ACC112 (cell line): ENCODE measurements around the gene AKT3.

Source experiments
- H2AFZ ChIP-seq: fragments of 200-600 bp; sonication (generic); one replicate; pipeline ENCODE4 v1.6.0; 2017; ENCODE audit warnings: antibody characterized with exemption, low read length; ENCODE audit not compliant: unreplicated experiment
- H3K27ac ChIP-seq: fragments of 200-600 bp; sonication (generic); 2 replicates; pipeline ENCODE4 v1.5.1; 2014; ENCODE audit warnings: low read depth, mild to moderate bottlenecking, antibody characterized with exemption, low read length, moderate library complexity
- H3K27me3 ChIP-seq: fragments of 200-600 bp; sonication (generic); 2 replicates; pipeline ENCODE4 v1.6.1; 2014; ENCODE audit warnings: mild to moderate bottlenecking, antibody characterized with exemption, low read length, moderate library complexity, mixed read lengths; ENCODE audit not compliant: insufficient read depth
- H3K36me3 ChIP-seq: fragments of 200-600 bp; sonication (generic); 2 replicates; pipeline ENCODE4 v1.6.1; 2016; ENCODE audit warnings: mild to moderate bottlenecking, antibody characterized with exemption, low read length, moderate library complexity, mixed read lengths; ENCODE audit not compliant: insufficient read depth
- H3K4me1 ChIP-seq: fragments of 200-600 bp; sonication (generic); one replicate; pipeline ENCODE4 v1.6.1; 2016; ENCODE audit warnings: low read length, mixed read lengths; ENCODE audit not compliant: insufficient read depth, unreplicated experiment, control insufficient read depth
- H3K4me3 ChIP-seq: fragments of 200-600 bp; sonication (generic); 2 replicates; pipeline ENCODE4 v1.5.1; 2014; ENCODE audit warnings: mild to moderate bottlenecking, low read depth, low read length
- H3K79me2 ChIP-seq: fragments of 200-600 bp; sonication (generic); one replicate; pipeline ENCODE4 v1.6.0; 2016; ENCODE audit warnings: low read length; ENCODE audit not compliant: control insufficient read depth, unreplicated experiment, insufficient read depth

AKT3 gene

DNA sequence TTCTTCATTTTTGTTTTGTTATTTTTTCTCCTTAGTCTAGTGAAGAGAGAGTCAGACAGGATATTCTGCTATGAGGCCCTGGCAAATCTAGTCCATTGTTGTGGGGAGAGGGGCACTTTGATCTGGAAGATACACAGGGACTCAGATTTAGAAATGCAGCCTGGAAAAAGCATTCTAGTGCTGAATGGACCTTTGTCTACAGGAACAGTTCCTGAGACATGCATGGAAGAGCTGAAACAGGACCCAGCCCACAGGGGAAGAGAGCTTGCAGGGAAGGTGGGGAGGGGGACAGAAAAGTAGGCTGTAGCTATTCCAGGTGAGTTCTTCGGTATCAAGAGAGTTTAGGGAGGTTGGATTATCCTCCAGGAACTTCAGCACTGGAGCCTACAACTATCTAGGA is 98.5 kb downstream of the AKT3 start:
- no peak overlapping the region for H3K27ac ChIP-seq
- peaks cover 26% of the 10 kb centered on the region for H3K79me2 ChIP-seq
- H2AFZ ChIP-seq, result no peak overlapping the region
- H3K27me3 ChIP-seq, result no peaks in the 10 kb centered on the region
- no peak overlapping the region for H3K4me3 ChIP-seq
- H3K36me3 ChIP-seq, result no peaks in the 10 kb centered on the region
- peaks cover 10% of the 10 kb centered on the region for H3K4me1 ChIP-seq

DNA sequence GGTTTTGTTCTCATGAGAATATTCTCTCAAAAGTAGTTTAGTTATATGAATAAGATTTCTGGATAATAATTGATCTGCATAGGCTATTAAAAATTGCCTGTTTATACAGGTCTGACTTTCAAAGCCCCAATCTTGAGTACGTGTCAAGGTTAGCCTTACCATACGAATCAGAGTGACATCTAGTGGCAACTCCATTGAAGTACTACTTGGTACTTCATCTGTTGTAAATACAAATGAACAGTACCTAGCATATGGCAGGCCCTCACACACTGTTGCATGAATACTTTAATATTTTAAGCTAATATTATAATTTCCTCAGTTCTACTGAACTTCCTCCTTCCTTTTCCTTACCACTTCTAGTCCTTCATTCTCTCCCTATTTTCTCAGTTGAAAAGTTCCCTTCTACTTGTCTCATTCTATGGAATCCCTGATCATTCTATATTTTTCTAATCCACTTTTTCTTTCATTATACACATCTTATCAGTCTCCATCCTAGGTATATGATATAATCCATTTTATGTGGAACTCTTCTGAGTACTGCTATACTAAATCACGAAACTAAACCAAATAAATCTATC is 101.2 kb downstream of the AKT3 start:
- Histone ChIP-seq H3K27me3 (no peaks in the 10 kb centered on the region), H3K4me3 (no peak overlapping the region), H3K4me1 (peaks cover 20% of the 10 kb centered on the region), H3K36me3 (peaks cover 4% of the 10 kb centered on the region), H2AFZ (no peak overlapping the region), H3K79me2 (peaks cover 16% of the 10 kb centered on the region), H3K27ac (no peak overlapping the region)

DNA sequence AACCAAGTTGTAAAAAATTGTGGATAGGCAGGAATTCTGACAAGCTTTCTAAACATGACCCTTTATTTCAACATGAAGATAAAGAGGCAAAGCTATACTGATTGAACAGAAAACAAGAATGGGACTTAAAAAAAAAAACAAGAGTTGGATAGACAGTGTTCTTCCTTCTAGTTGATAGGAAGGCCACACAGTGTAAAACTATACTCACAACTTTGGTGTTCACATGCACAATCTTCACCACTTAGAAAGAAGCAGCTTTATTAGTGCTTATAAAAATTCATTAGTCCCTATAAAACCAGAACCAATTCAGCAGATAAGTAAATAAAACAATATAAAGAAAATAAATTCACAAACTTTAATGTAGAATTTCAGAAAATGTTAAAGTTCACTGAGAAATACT is 101.8 kb downstream of the AKT3 start:
- Histone ChIP-seq H3K4me1 (peaks cover 25% of the 10 kb centered on the region), H2AFZ (no peak overlapping the region), H3K4me3 (no peak overlapping the region), H3K79me2 (peaks cover 19% of the 10 kb centered on the region), H3K36me3 (peaks cover 8% of the 10 kb centered on the region), H3K27ac (no peak overlapping the region), H3K27me3 (no peaks in the 10 kb centered on the region)

DNA sequence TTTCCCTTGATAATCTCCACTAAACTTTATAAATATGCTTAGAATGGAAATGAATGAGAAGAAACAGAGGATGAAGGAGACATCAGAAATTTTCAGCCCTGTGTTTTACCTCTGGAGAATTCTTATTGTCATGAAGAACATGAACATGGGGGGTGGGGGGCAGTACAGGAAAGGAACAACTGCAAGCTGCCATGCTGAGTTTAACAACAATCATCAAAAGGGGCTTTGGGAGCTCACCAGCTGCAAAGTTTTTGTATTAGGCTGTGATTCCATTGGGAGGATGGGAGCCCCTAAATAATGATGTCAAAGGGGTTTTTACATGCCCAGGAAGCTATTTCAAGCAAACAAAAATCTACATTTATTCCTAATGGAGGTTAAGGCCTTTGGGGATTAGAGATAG is 103.3 kb downstream of the AKT3 start:
- Histone ChIP-seq H2AFZ (no peak overlapping the region), H3K27ac (no peak overlapping the region), H3K4me1 (peaks cover 29% of the 10 kb centered on the region), H3K4me3 (no peak overlapping the region), H3K36me3 (peaks cover 11% of the 10 kb centered on the region), H3K79me2 (peaks cover 13% of the 10 kb centered on the region), H3K27me3 (no peaks in the 10 kb centered on the region)

DNA sequence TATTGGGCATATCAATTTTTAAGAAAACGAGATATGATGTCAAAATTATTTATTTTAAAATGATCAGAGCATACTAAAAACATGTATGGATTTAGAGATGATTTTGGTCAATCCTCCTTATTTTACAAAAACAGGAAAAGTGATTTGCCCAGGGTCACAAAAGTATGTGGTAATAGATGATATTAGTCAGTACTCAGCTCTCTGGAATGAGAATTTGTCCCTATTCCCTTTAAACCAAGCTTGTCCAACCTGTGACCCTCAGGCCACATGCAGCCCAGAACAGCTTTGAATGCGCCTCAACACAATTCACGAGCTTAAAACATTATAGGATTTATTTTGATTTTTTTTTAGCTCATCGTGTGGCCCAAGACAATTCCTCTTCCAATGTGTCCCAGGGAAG is 104.7 kb downstream of the AKT3 start:
- H3K4me3 ChIP-seq, result no peak overlapping the region
- no peaks in the 10 kb centered on the region for H3K27me3 ChIP-seq
- H3K4me1 ChIP-seq, result peaks cover 32% of the 10 kb centered on the region
- no peak overlapping the region; the same call in 1 of the 2 replicates for H3K27ac ChIP-seq
- H3K79me2 ChIP-seq, result peaks cover 10% of the 10 kb centered on the region
- H3K36me3 ChIP-seq, result peaks cover 11% of the 10 kb centered on the region
- H2AFZ ChIP-seq, result no peak overlapping the region

DNA sequence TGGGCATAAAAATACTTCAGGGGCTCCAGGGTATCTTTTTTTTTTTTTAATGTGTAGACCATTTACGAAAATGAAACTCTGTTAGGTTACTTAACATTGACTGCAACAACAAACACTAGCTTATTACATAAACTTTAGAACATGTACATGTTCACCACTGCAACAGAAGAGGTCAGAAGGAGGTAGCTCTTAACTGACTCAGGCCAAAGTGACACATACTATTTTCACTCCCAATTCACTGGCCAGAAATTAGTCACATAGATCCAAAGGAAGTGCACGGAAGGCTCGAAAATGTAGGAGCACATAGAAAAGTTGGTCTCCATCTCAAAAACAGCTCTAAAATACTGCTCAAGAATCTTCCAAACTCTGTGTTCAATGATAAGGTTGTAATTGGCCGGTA is 107.2 kb downstream of the AKT3 start:
- peaks cover 42% of the 10 kb centered on the region for H3K4me1 ChIP-seq
- H3K79me2 ChIP-seq, result peaks cover 7% of the 10 kb centered on the region
- H3K27me3 ChIP-seq, result no peaks in the 10 kb centered on the region
- no peak overlapping the region for H2AFZ ChIP-seq
- H3K4me3 ChIP-seq, result peak overlapping the region; percentile 31
- H3K27ac ChIP-seq, result peak overlapping the region; percentile 82
- peaks cover 11% of the 10 kb centered on the region for H3K36me3 ChIP-seq

DNA sequence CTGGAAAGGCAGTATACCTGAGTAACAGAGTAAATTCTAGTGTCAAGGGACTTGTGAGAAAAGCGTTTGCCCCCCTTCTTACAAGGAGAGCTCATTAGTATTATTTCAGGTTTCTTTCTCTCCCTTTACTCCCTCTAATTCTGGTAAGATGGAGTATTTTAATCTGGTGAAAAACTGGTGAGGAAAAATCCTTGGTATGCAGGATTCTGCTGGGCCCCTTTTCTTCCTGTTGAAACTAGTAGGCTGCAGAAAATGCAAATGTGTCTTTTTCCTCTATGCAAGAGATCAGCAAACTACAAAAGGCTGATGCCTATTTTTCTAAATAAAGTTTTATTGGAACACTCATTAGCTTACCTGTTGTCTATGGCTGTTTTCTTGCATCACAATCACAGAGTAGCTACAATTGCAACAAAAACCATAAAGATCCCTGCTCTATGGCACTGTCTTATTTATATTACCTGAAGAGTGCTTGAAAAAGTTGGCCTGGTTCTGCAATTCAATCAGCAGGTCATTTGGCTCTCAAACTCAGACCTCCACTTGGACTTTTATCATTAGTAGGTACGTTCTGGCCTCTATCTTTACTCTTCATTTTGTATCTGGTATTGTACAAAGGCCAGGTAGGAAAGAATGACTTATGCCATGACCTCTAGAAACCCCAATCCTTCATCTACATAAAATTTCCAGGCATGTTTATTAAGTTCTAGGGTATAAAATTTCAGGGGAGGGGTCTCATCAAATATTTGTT is 109.6 kb downstream of the AKT3 start:
- H3K27me3 ChIP-seq, result no peaks in the 10 kb centered on the region
- H3K27ac ChIP-seq, result no peak overlapping the region
- peaks cover 11% of the 10 kb centered on the region for H3K36me3 ChIP-seq
- peaks cover 27% of the 10 kb centered on the region for H3K4me1 ChIP-seq
- H3K79me2 ChIP-seq, result peaks cover 8% of the 10 kb centered on the region
- no peak overlapping the region for H3K4me3 ChIP-seq
- no peak overlapping the region for H2AFZ ChIP-seq

DNA sequence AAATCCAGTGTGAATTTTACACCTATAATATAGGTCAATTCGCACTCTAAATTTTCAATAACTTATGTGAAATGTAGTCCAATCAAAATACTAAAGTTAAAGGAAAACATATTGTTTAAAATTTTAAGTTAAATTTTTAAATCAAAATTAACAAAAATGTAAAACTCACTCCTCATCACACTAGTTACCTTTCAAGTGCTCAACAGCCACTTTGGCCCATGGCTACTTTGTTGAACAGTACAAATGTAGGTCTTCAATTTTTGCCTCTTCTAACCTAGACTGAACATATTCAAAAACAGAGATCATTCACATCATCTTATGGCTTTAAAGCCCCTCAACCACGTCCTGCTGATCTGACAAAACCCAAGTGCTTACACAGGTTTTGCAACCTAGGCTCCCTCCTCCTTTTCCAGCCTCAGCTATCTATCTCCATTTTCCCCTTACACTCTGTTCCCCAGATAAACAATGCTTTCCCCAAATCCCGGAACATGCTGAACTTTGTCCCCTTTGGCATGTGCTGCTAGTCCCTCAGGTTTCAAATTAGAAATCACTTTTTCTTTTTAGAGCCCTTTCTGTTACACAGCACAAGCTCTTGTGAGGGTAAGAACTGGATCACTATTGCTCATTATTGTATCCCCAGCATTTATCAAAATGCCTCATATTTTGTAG is 110.6 kb downstream of the AKT3 start:
- Histone ChIP-seq H3K36me3 (peaks cover 11% of the 10 kb centered on the region), H3K4me3 (no peak overlapping the region), H3K79me2 (peaks cover 8% of the 10 kb centered on the region), H3K27me3 (no peaks in the 10 kb centered on the region), H2AFZ (no peak overlapping the region), H3K27ac (no peak overlapping the region), H3K4me1 (peaks cover 22% of the 10 kb centered on the region)

DNA sequence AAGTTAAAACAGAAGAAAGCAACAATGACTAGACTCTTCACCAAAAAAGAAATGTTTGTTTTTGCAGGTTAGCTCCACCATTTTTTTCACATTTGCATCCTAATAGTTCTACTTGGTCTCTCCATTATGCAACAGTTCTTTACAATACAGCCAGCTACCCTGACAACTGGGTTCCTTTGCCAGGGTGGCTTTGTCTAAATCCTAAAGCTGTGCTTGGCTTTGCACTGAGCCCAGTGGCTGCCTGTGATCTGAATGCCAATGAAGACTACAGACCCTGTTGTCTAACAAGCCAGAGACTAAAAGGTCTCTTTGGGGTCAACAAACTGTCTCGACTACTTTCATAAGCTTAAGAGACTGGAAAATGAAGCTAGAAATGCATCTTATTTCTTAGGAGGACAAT is 112.0 kb downstream of the AKT3 start:
- Histone ChIP-seq H3K27me3 (no peaks in the 10 kb centered on the region), H3K4me1 (peaks cover 19% of the 10 kb centered on the region), H3K4me3 (no peak overlapping the region), H3K79me2 (peaks cover 4% of the 10 kb centered on the region), H2AFZ (no peak overlapping the region), H3K27ac (no peak overlapping the region), H3K36me3 (peaks cover 1% of the 10 kb centered on the region; the same call in 1 of the 2 replicates)

DNA sequence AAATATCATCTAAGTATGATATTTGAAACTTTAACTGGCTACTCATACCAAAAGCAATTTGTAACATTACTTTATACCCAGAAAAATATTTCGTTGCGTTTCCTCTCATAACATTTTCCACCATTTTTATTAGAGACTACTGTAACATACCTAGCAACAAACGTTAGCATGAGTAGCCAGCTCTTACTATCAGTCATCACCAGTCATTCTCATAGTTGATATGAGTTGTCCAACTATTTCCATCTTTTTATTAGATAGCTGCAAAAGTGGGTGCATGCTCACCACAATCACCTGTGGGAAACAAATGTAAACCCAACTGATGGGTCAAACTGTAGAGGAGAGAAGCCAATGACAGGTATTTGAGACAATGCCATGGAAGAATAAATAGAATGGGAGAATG is 114.6 kb downstream of the AKT3 start:
- H2AFZ ChIP-seq, result no peak overlapping the region
- peaks cover 15% of the 10 kb centered on the region for H3K4me1 ChIP-seq
- no peak overlapping the region for H3K4me3 ChIP-seq
- H3K27me3 ChIP-seq, result no peaks in the 10 kb centered on the region
- H3K36me3 ChIP-seq, result no peaks in the 10 kb centered on the region
- H3K27ac ChIP-seq, result no peak overlapping the region
- H3K79me2 ChIP-seq, result peaks cover 4% of the 10 kb centered on the region

DNA sequence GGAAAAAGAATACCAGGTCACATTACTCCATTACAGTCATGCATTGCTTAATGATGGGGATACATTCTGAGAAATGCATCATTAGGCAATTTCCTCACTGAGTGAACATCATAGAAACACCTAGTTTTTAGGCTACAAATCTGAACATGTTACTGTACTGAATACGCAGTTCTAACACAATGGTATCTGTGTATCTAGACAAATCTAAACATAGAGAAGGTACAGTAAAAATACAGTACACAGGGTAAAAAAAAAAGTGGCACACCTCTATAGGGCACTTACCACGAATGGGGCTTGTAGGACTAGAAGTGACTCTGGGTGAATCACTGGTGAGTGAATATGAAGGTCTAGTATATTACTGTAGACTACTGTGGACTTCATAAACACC is 115.7 kb downstream of the AKT3 start:
- peaks cover 4% of the 10 kb centered on the region for H3K4me1 ChIP-seq
- H3K27ac ChIP-seq, result no peak overlapping the region
- H3K79me2 ChIP-seq, result peaks cover 4% of the 10 kb centered on the region
- no peak overlapping the region for H3K4me3 ChIP-seq
- no peak overlapping the region for H2AFZ ChIP-seq
- no peaks in the 10 kb centered on the region for H3K36me3 ChIP-seq
- H3K27me3 ChIP-seq, result no peaks in the 10 kb centered on the region
